Measurements from ENCODE around the gene PIP5K1C. TPM values are rescaled to one million over a fixed set of nuclear protein-coding genes. Genes with fewer than 3 reads are reported as not detected.

Gene PIP5K1C
- total RNA-seq, 1 experiment from 2014 or later = 35.5 TPM

GRCh38 chr19:3604987-3605343 lies 95.3 kb downstream of the PIP5K1C start:
- POLR2A ChIA-PET (ENCODE audit: low non-redundant PET) = no interaction called here
- Histone ChIP-seq H3K36me3 (ENCODE audit: insufficient read depth, low read length, poor library complexity, severe bottlenecking) (no peaks in the 10 kb centered on the region), H3K27me3 (replicated peaks; ENCODE audit: insufficient read depth, low read depth, low read length, poor library complexity) (no peaks in the 10 kb centered on the region), H3K9me3 (ENCODE audit: low read depth, low read length, poor library complexity, severe bottlenecking) (no peaks in the 10 kb centered on the region), H3K27ac (ENCODE audit: low read depth, low read length, poor library complexity, severe bottlenecking) (no peak overlapping the region), H3K4me3 (ENCODE audit: low read depth, low read length, poor library complexity, severe bottlenecking) (no peak overlapping the region), H3K4me1 (ENCODE audit: insufficient read depth, low read length, poor library complexity, severe bottlenecking) (peaks cover 11% of the 10 kb centered on the region)
- DNase-seq (ENCODE audit: low spot score) = no peak
- no peak for TF ChIP-seq CTCF (conservative IDR thresholded peaks at IDR 0.05; ENCODE audit: low read depth, low read length)
- no TSS peak for BruUV-seq (replicated peaks)
- intact Hi-C loops (cut with micrococcal nuclease; ENCODE audit: unreplicated experiment) = no loop called here
- CTCF ChIA-PET = no interaction called here

GRCh38 chr19:3604227-3604986 lies 95.9 kb downstream of the PIP5K1C start:
- BruUV-seq (replicated peaks) = no TSS peak
- intact Hi-C loops (cut with micrococcal nuclease; ENCODE audit: unreplicated experiment) = no loop called here

DNA sequence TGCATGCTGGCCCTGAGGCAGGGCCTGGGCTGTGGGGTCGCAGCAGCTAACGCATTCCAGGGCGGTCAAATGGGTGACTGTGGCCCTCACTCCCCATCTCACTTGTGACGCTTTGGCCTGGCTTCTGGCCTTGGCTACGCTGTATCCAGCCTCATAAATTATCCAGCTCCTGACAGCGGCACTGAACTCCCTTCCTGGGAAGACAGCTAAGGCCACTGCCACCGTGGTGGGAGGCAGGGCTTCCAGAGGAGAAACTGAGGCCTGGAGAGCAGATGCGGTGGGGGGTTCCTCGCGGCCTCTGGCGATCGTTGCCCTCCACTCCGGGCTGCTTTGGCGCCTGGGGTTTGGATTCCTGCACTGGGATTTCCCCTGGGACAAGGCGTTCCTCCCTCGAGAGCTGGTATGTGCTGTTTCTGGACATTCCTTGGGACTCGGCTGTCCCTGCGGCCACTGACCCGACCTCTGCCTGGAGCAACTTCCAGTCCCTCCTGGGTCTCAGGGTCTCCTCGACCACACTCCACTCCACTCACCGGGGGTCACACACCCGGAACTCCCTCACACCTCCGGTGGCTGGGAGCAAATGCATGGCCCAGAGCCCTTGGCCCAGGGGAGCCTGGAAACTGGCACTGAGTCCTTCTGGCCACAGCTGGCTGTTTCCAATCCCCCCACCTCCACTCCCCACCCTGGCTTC lies 97.0 kb downstream of the PIP5K1C start:
- H3K27ac ChIP-seq (ENCODE audit: low read depth, low read length, poor library complexity, severe bottlenecking) = no peak overlapping the region
- no peak for DNase-seq (ENCODE audit: low spot score)
- CTCF ChIA-PET = no interaction called here
- intact Hi-C loops (cut with micrococcal nuclease; ENCODE audit: unreplicated experiment) = no loop called here
- H3K36me3 ChIP-seq (ENCODE audit: insufficient read depth, low read length, poor library complexity, severe bottlenecking) = no peaks in the 10 kb centered on the region
- no peaks in the 10 kb centered on the region for H3K27me3 ChIP-seq (replicated peaks; ENCODE audit: insufficient read depth, low read depth, low read length, poor library complexity)
- H3K4me1 ChIP-seq (ENCODE audit: insufficient read depth, low read length, poor library complexity, severe bottlenecking) = peaks cover 11% of the 10 kb centered on the region
- POLR2A ChIA-PET (ENCODE audit: low non-redundant PET) = no interaction called here
- no peaks in the 10 kb centered on the region for H3K9me3 ChIP-seq (ENCODE audit: low read depth, low read length, poor library complexity, severe bottlenecking)
- TF ChIP-seq CTCF (conservative IDR thresholded peaks at IDR 0.05; ENCODE audit: low read depth, low read length) = no peak
- no peak for TF ChIP-seq EZH2 (IDR thresholded peaks at IDR 0.05; ENCODE audit: borderline replicate concordance, low read depth, low read length, poor library complexity, severe bottlenecking)
- BruUV-seq (replicated peaks) = no TSS peak
- H3K4me3 ChIP-seq (ENCODE audit: low read depth, low read length, poor library complexity, severe bottlenecking) = no peak overlapping the region

More at GRCh38 chr19:3604227-3604986, 95.9 kb downstream of the PIP5K1C start:
- ChIA-PET POLR2A (ENCODE audit: low non-redundant PET) (no interaction called here), CTCF (no interaction called here)
- Histone ChIP-seq H3K4me1 (ENCODE audit: insufficient read depth, low read length, poor library complexity, severe bottlenecking) (peaks cover 11% of the 10 kb centered on the region), H3K4me3 (ENCODE audit: low read depth, low read length, poor library complexity, severe bottlenecking) (no peak overlapping the region), H3K36me3 (ENCODE audit: insufficient read depth, low read length, poor library complexity, severe bottlenecking) (no peaks in the 10 kb centered on the region), H3K27ac (ENCODE audit: low read depth, low read length, poor library complexity, severe bottlenecking) (no peak overlapping the region), H3K27me3 (replicated peaks; ENCODE audit: insufficient read depth, low read depth, low read length, poor library complexity) (no peaks in the 10 kb centered on the region), H3K9me3 (ENCODE audit: low read depth, low read length, poor library complexity, severe bottlenecking) (no peaks in the 10 kb centered on the region)
- no peak for TF ChIP-seq CTCF (conservative IDR thresholded peaks at IDR 0.05; ENCODE audit: low read depth, low read length)
- TF ChIP-seq EZH2 (IDR thresholded peaks at IDR 0.05; ENCODE audit: borderline replicate concordance, low read depth, low read length, poor library complexity, severe bottlenecking) = no peak
- no peak for DNase-seq (ENCODE audit: low spot score)
